Measurements from ENCODE around the gene FAM168A.
"Not testable (repeated sequence)": the region's sequence is repeated elsewhere in the genome, so short reads cannot be mapped to it uniquely, and the experiment has no call there.

FAM168A gene

GRCh38 chr11:73439002-73439843, 158.7 kb downstream of the FAM168A start:
- no peak for TF ChIP-seq CTCF (conservative IDR thresholded peaks at IDR 0.05; ENCODE audit: control insufficient read depth, insufficient read depth, low read depth, low read length)
- no peak overlapping the region for H3K4me3 ChIP-seq (ENCODE audit: control insufficient read depth, low read depth, low read length)
- no peak for DNase-seq (ENCODE audit: low read depth)

GRCh38 chr11:73436859-73437258, 161.1 kb downstream of the FAM168A start:
- not testable (repeated sequence) for H3K4me3 ChIP-seq (ENCODE audit: control insufficient read depth, low read depth, low read length); DNase-seq (ENCODE audit: low read depth)

GRCh38 chr11:73431396-73431795, 166.5 kb downstream of the FAM168A start:
- H3K4me3 ChIP-seq (ENCODE audit: control insufficient read depth, low read depth, low read length): no peak overlapping the region
- no peak for DNase-seq (ENCODE audit: low read depth)
- TF ChIP-seq CTCF (conservative IDR thresholded peaks at IDR 0.05; ENCODE audit: control insufficient read depth, insufficient read depth, low read depth, low read length): no peak

GRCh38 chr11:73430326-73430725, 167.6 kb downstream of the FAM168A start:
- DNase-seq (ENCODE audit: low read depth): no peak
- H3K4me3 ChIP-seq (ENCODE audit: control insufficient read depth, low read depth, low read length): no peak overlapping the region
- no peak for TF ChIP-seq CTCF (conservative IDR thresholded peaks at IDR 0.05; ENCODE audit: control insufficient read depth, insufficient read depth, low read depth, low read length)

GRCh38 chr11:73429121-73429750, 168.7 kb downstream of the FAM168A start:
- H3K4me3 ChIP-seq (ENCODE audit: control insufficient read depth, low read depth, low read length): no peak overlapping the region
- TF ChIP-seq CTCF (conservative IDR thresholded peaks at IDR 0.05; ENCODE audit: control insufficient read depth, insufficient read depth, low read depth, low read length): no peak
- DNase-seq (ENCODE audit: low read depth): peak; percentile 76

GRCh38 chr11:73428699-73429098, 169.2 kb downstream of the FAM168A start:
- TF ChIP-seq CTCF (conservative IDR thresholded peaks at IDR 0.05; ENCODE audit: control insufficient read depth, insufficient read depth, low read depth, low read length): no peak
- peak; percentile 25 for DNase-seq (ENCODE audit: low read depth)
- no peak overlapping the region for H3K4me3 ChIP-seq (ENCODE audit: control insufficient read depth, low read depth, low read length)

GRCh38 chr11:73428227-73428626, 169.7 kb downstream of the FAM168A start:
- no peak for TF ChIP-seq CTCF (conservative IDR thresholded peaks at IDR 0.05; ENCODE audit: control insufficient read depth, insufficient read depth, low read depth, low read length)
- DNase-seq (ENCODE audit: low read depth): no peak
- H3K4me3 ChIP-seq (ENCODE audit: control insufficient read depth, low read depth, low read length): no peak overlapping the region
